NCI-H82 (cell line): ENCODE data around the gene SPDEF.

Experiments used
- DNase-seq: peaks from one replicate; lab custom pipeline; 2025; lab: John Stamatoyannopoulos, UW

SPDEF gene

GRCh38 chr6:34563513-34563870 is 7.4 kb upstream of the SPDEF start:
- no peak for DNase-seq

DNA sequence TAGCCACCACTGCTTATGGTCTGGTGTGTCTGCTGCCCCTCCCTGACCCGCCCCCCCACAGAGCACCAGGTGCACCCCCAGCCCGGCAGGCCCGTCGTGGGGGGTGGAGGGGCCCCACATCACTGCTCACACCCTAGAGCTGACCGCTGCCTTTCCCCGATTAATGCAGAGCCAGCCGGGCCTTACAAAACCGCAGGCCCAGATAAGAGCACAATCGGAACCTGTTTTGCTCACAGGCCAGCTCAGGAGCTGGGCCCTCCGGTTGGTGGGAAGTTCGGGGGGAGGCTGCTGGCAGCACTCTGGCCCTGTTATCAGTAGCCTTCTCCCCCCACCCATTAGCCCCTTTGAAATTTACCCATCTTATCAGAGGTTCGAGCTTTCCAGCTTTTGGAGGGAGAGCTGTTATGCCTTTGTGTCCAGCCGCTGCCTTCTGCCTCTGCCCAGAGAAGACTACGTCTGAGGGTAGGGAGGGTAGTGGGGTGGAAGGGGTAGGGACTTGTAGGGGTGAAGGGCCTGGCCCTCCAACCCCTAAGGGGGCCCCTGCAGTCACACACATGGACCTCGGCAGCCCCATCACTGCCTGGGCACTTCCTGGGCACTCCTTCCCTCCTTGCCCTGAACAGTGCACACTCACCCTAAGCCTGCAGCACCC is 6.9 kb upstream of the SPDEF start:
- DNase-seq, result no peak

- no peak for DNase-seq
These were observed 6.2 kb upstream of the SPDEF start for GRCh38 chr6:34562350-34562749.

DNA sequence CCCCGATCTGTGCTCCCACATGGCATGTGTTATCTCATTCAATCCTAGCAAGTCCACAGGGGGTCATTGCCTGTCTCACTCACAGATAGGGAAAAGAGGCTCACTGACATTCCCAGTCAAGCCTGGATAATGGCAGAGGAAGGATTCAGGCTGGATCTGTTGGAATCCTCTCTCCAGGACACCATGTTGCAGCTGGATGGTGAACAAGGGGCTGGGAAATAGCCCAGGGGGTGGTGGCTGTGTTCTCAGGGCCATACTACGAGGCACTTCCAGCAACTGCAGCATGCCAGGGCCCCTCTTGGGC is 5.0 kb upstream of the SPDEF start:
- DNase-seq, result no peak

- peak; percentile 58 for DNase-seq
These were observed 4.5 kb upstream of the SPDEF start for GRCh38 chr6:34560366-34561226.

DNA sequence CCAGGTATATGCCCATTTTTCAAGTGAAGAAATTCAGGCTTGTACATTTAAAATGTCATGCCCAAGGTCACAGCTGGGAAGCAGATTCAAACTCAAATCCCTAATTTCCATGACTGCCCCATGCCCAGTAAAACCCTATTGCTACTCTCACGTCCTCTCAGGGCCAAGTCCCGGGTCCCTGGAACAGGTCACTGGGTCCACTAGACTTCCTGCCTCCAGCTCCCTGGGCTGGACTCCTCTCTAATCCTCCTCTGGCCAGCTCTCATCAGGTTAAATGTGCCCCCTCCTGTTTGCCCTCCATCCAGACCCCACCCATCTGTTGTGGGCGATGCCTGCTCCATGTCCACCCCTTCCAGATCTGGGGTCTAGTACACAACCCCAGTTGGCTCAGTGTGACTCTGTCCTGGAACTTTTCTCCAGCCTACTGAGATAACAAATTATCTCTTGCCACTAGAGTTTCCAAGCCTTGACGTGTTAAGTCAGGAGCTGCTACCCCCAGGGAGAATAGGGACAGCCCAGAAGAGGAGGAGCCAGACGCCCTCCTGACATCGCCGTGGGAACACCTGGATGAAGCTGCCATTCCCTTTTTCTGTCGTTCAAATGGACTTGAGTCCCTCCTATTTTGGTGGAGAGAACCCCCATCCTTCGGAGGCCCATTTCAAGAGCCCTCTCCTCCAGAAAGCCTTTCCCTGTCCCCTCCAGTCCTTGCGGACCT is 3.7 kb upstream of the SPDEF start:
- no peak for DNase-seq

DNA sequence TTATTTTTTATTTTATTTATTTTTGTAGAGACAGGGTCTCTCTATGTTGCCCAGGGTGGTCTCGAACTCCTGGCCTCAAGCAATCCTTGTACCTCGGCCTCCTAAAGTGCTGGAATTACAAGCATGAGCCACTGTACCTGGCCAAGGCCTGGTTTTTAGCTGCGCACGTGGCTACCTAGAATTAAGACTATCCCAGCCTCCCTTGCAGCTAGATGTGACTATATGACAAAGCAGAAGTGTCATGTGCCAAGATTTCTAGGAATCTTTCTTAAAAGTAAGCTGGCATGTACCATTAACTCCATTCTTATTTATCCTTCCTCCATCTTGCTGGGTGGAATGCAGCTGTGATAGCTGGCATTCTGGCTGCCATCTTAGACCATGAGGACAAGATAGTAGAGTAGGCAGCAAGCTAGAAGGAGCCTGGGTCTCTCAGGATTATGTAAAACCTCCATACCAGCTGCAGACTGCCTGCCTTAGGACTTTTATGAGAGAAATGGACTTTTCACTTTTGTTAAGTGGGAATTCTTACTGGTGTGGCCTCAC is 2.1 kb upstream of the SPDEF start:
- no peak for DNase-seq

- no peak for DNase-seq
These were observed 1.1 kb upstream of the SPDEF start for GRCh38 chr6:34557228-34557627.

- DNase-seq, result no peak
These were observed 364 bp upstream of the SPDEF start for GRCh38 chr6:34556493-34556892.

- DNase-seq, result no peak
These were observed 801 bp downstream of the SPDEF start for GRCh38 chr6:34555328-34555727.

DNA sequence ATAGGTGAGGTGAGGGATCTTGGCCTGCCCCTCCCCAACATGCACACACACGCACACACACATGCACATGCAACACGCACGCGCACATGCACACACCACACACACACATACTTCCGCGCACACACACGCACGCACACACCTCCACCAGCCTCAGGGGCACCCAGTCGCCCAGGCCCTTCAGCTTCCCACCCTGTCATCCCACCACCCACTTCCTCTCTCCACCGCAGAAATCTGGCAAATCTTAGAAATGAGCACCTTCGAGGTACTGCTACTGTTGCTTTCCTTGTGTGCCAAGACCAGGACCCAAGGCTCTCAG is 1.2 kb downstream of the SPDEF start:
- DNase-seq, result no peak

DNA sequence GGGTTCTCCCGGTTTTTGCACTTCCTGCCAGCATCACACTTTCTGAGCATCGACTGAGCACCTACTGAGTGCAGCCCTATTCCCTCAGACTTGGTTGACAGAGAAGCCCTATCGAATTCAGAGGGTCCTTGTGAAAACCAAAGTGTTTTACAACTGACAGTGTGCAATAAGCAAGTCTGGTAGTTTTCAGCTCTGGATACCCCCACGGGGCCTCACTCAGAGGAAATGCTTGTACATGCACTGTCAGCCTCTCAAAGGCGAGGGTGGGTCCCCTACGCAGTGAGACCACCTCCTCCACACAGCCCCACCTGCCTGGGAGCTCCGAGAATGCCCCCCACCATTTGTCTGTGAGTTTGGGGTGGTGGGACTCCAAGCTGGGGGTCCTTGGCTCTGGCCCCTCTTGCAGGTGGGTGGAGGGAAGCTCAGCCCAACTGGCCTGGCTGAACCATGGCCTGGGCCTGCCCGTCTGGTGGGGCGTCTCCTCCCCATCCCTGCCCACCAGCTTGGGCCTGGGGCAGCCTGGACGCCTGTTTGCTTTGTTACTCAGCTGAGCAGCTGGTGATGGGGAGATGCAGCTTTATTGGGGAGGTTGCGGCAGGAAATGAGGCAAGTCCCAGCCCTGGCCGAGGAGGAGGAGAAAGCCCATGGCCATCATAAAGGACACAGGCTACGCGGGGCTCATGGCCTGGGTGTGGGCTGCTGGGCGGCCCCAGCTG is 1.7 kb downstream of the SPDEF start:
- DNase-seq, result no peak

DNA sequence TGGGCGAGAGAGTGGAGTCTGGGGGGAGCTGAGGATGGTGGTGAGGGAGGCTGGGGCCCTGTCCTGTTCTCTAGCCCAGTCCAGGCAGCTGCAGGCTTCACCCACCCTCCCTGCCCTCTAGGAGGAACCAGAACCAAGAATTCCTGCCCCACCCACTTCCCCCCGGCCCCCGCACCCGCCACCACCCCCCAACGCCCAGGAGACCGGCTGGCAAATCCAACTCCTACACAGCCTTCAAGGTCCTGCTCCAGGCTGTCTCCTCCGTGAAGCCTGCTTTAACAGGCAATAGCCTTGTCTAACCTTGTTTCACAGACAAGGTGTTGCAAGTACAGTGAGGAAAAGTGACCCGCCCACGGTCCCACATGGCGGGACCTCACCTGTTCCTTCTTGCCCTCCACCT is 2.4 kb downstream of the SPDEF start:
- no peak for DNase-seq

- DNase-seq, result no peak
These were observed 3.0 kb downstream of the SPDEF start for GRCh38 chr6:34553146-34553545.

GRCh38 chr6:34552620-34553019 is 3.5 kb downstream of the SPDEF start:
- no peak for DNase-seq

- no peak for DNase-seq
These were observed 4.4 kb downstream of the SPDEF start for GRCh38 chr6:34551720-34552119.

- peak; percentile 56 for DNase-seq
These were observed 6.3 kb downstream of the SPDEF start for GRCh38 chr6:34549804-34550202.

- DNase-seq, result peak; percentile 98
These were observed 6.9 kb downstream of the SPDEF start for GRCh38 chr6:34549026-34549803.

- no peak for DNase-seq
These were observed 8.2 kb downstream of the SPDEF start for GRCh38 chr6:34547701-34548644.

GRCh38 chr6:34546551-34547321 is 9.4 kb downstream of the SPDEF start:
- DNase-seq, result no peak
